ENCODE measurements around the gene CD81. TPM values are rescaled to one million over a fixed set of nuclear protein-coding genes. Genes with fewer than 3 reads are reported as not detected.

The CD81 gene
- total and polyA plus RNA-seq, 9 of the 15 experiments (the other 6 are each of a cell fraction or from before 2014, with no cell fraction given): 2.4 to 189 (median 61.7) TPM

- intact Hi-C loops (cut with micrococcal nuclease): no loop called here
- TF ChIP-seq ZEB2 (IDR thresholded peaks at IDR 0.05): no peak
- TF ChIP-seq THRAP3 (IDR thresholded peaks at IDR 0.05; ENCODE audit: borderline replicate concordance): no peak
- no peak for TF ChIP-seq CREB1 (IDR thresholded peaks at IDR 0.05)
- TF ChIP-seq CREB1 (CRISPR knock-in tag; IDR thresholded peaks at IDR 0.05): no peak
- TF ChIP-seq POLR3A (IDR thresholded peaks at IDR 0.05; ENCODE audit: borderline replicate concordance, extremely low read depth, insufficient read depth, insufficient read length): no peak
- TF ChIP-seq REST (IDR thresholded peaks at IDR 0.05; ENCODE audit: borderline replicate concordance): no peak
- no peak for TF ChIP-seq REST (CRISPR knock-in tag; IDR thresholded peaks at IDR 0.05; ENCODE audit: low read depth)
- TF ChIP-seq CBX5 (IDR thresholded peaks at IDR 0.05; ENCODE audit: borderline replicate concordance, low read depth): no peak
- TF ChIP-seq NR0B1 (IDR thresholded peaks at IDR 0.05; ENCODE audit: partially characterized antibody): no peak
- no peak for TF ChIP-seq IFI16 (CRISPR knock-in tag; IDR thresholded peaks at IDR 0.05)
- no peak for TF ChIP-seq UBTF (IDR thresholded peaks at IDR 0.05; ENCODE audit: borderline replicate concordance in 1 of 2, low read depth in 2 of 2, low read length in 2 of 2)
- TF ChIP-seq ERF (CRISPR knock-in tag; IDR thresholded peaks at IDR 0.05): no peak
These were observed 31.6 kb downstream of the CD81 start for GRCh38 chr11:2408671-2409070.

More at GRCh38 chr11:2408671-2409070, 31.6 kb downstream of the CD81 start:
- Histone ChIP-seq H3K36me3 (ENCODE audit: control insufficient read depth, insufficient read depth, low read length) (peaks cover 3% of the 10 kb centered on the region; the same call in 1 of the 3 replicates), H4K20me1 (replicated peaks; ENCODE audit: control insufficient read depth, insufficient read depth, low read length) (peaks cover 3% of the 10 kb centered on the region; the same call in 1 of the 2 replicates), H3K9ac (ENCODE audit: insufficient read depth in 1 of 2, low read depth in 2 of 2, low read length in 2 of 2) (no peak overlapping the region), H3K4me1 (replicated peaks in 1 of 2; ENCODE audit: control insufficient read depth in 2 of 2, insufficient read depth in 2 of 2, low read length in 2 of 2) (peaks cover 0 to 75% of the 10 kb centered on the region in 2 experiments; a peak in 2 of 5 replicates), H3K9me3 (replicated peaks; ENCODE audit: control insufficient read depth, insufficient read depth, low read depth, low read length) (no peaks in the 10 kb centered on the region), H3K4me3 (no peak overlapping the region), H3K4me2 (ENCODE audit: insufficient read depth, low read length) (no peak overlapping the region), H3K79me2 (ENCODE audit: control insufficient read depth, insufficient read depth, low read length) (no peaks in the 10 kb centered on the region), H3K27me3 (ENCODE audit: control insufficient read depth in 2 of 2, insufficient read depth in 2 of 2, low read length in 2 of 2) (peaks cover 23 to 69% of the 10 kb centered on the region in 2 experiments; a peak in 4 of 5 replicates), H2AFZ (ENCODE audit: low read depth, low read length) (no peak overlapping the region), H3K9me1 (ENCODE audit: control insufficient read depth, insufficient read depth, low read length) (no peaks in the 10 kb centered on the region), H3K27ac (ENCODE audit: extremely low read depth, low read depth, low read length) (no peak overlapping the region)
- 5% methylated on average over 7 of the region's 11 CpGs for WGBS (ENCODE audit: insufficient coverage, low coverage, missing lambda C conversion rate)
- in situ Hi-C loops (cut with MboI): no loop called here
- ChIA-PET CTCF (ENCODE audit: low intra/inter-chr PET ratio) (no interaction called here), POLR2A (interaction anchor here (0.7 to 2.0 kb wide), 2 partner anchors 11 to 95 kb away, joined by 3 to 5 read pairs; no protein-coding TSS in a partner anchor)
- ATAC-seq: no peak
- DNase-seq (ENCODE audit: extremely low read depth in 1 of 4, low spot score in 3 of 4): no peak
- FAIRE-seq: no peak
- no TSS peak for BruUV-seq (replicated peaks)
